PFSK-1 (cell line): ENCODE measurements around the gene LPCAT2.

ENCODE experiments used
- FOXP2 ChIP-seq: optimal IDR thresholded peaks from 2 replicates; pipeline ENCODE3; 2011; ENCODE audit warnings: borderline replicate concordance, control low read depth, inconsistent platforms; ENCODE audit not compliant: insufficient read depth; ENCODE audit errors: extremely low read length, extremely low read depth
- POLR2AphosphoS5 ChIP-seq: IDR thresholded peaks from 2 replicates; pipeline ENCODE4 v1.6.1; 2012; ENCODE audit warnings: low read depth, mild to moderate bottlenecking, control low read depth, low read length, moderate library complexity
- REST ChIP-seq, 2 experiments: IDR thresholded peaks; 2 replicates each; pipeline versions ENCODE4 v1.6.1 to v1.8.0; 2011 to 2012; ENCODE audit warnings: low read depth in 2 of 2, low read length in 2 of 2, control low read depth in 1 of 2, inconsistent platforms in 1 of 2, mild to moderate bottlenecking in 1 of 2, moderate library complexity in 1 of 2; ENCODE audit not compliant: insufficient read depth in 1 of 2

GRCh38 chr16:55481023-55481422, 27.8 kb upstream of the LPCAT2 start:
- TF ChIP-seq REST (IDR thresholded peaks at IDR 0.05; ENCODE audit: insufficient read depth in 1 of 2, low read depth in 2 of 2, low read length in 2 of 2) (no peak), POLR2AphosphoS5 (no peak), FOXP2 (no peak)
